ENCODE measurements around the gene LGALS3BP. TPM values are rescaled to one million over a fixed set of nuclear protein-coding genes. Genes with fewer than 3 reads are reported as not detected.
A peak's percentile ranks its signal among the peaks of the same experiment; 100 is the strongest.

Gene LGALS3BP
- total RNA-seq, 2 donors from 2014 or later, result 23.3 to 71.4 TPM

DNA sequence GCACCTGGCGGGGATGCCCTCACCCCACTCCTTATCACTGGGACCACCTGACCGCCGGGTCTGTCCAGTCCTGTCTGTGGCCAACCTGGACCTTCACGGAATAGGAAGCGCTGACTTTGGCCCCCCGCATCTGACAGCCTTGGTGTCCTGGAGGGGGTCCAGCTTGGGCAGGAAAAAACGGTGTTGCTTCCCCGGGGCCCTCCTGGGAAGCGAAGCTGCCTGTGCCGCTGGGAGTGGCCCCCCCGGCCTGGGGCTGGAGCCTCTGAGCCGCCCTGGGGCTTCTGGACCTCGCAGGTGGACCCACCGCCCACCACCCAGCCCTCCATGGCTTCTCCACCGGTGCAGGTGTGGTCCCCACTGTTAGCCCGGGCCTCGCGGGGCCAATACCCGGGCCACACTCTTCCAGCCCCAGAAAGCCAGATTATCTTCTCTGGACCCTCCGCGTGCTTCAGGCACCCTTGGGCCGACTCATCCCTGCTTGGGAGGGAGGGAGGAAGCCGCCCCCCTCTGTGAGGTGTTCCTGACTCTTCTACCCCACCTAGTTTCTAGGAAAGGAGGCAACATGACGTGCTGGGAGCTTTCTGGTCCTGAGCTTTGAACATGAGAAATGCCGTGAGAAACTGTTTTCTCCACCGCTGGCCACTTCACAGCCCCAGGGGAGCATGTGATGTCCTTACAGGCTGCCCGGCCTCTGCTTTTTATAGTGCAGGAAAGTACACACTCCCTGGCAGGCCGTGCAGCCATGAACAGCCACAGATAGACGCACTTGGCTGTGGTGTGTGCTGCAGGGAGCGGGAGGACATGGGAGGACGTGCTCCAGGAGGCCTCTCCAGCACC, 45.4 kb upstream of the LGALS3BP start:
- peak overlapping the region; percentile 85 for H3K4me3 ChIP-seq (ENCODE audit: low read length)
- Mint-ChIP-seq H3K27ac (no peak overlapping the region), H3K4me1 (peaks cover 37% of the 10 kb centered on the region), H3K4me3 (peak overlapping the region; percentile 76), H3K9me3 (no peaks in the 10 kb centered on the region), H3K36me3 (ENCODE audit: low read depth) (peaks cover 3% of the 10 kb centered on the region), H3K27me3 (ENCODE audit: insufficient read depth) (peaks cover 67% of the 10 kb centered on the region)
- peaks cover 38% of the 10 kb centered on the region for H3K27me3 ChIP-seq (ENCODE audit: control insufficient read depth, insufficient read depth, low read length, poor library complexity, severe bottlenecking)
- peaks cover 6% of the 10 kb centered on the region for H3K4me1 ChIP-seq (ENCODE audit: control insufficient read depth, insufficient read depth, low read length)
- no peaks in the 10 kb centered on the region for H3K36me3 ChIP-seq (ENCODE audit: control insufficient read depth, insufficient read depth, low read length)
- H3K9ac ChIP-seq (ENCODE audit: extremely low read depth, low read length, poor library complexity, severe bottlenecking), result no peak overlapping the region
- no peak overlapping the region for H3K27ac ChIP-seq (ENCODE audit: low read depth, low read length)
- TF ChIP-seq CTCF (conservative IDR thresholded peaks at IDR 0.05), result no peak
- 82 to 88% methylated on average over 10 to 31 of the region's 31 CpGs for WGBS, 2 experiments (ENCODE audit: insufficient coverage in 1 of 2, insufficient read length in 1 of 2)
- DNase-seq, result peak; percentile 48
- H3K9me3 ChIP-seq (ENCODE audit: control insufficient read depth, low read length), result no peaks in the 10 kb centered on the region

DNA sequence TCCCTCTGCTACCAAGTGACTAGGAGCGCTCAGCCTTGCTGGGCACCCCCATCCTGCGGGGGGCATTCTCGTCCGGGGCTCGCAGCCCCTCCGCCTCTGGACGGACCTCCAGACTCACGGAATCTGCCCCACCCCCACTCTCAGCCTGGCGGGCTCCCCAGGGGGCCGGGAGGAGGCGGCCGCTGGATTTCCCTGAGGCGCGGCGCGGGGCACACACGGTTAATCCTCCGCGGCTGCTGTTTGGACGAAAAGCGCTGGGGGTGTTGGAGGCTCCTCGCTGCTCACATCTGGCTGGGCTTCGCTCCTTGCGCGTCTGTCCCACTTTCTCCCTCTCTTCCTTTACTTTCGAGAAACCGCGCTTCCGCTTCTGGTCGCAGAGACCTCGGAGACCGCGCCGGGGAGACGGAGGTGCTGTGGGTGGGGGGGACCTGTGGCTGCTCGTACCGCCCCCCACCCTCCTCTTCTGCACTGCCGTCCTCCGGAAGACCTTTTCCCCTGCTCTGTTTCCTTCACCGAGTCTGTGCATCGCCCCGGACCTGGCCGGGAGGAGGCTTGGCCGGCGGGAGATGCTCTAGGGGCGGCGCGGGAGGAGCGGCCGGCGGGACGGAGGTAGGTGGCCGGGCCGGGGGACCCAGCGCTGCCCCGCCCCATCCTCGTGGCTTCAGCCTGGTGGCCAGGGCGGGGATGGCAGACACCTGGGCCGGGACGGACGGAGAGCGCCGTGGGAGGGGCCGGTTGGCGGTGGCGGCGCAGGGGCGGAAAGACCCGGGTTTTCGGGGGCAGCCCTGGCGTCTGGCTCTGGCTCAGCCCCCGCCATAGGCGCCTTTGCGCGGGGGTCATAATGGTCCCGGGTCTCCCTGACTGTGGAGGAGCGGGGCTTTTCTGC, 44.4 kb upstream of the LGALS3BP start, which contains the start of gene C1QTNF1:
TSS of gene C1QTNF1 (plus strand) at position 284 of the 886 bp plus-strand sequence. CDS start 19,800 bp downstream, outside the sequence.
- Histone ChIP-seq H3K4me1 (ENCODE audit: control insufficient read depth, insufficient read depth, low read length) (peaks cover 13% of the 10 kb centered on the region), H3K27me3 (ENCODE audit: control insufficient read depth, insufficient read depth, low read length, poor library complexity, severe bottlenecking) (peaks cover 38% of the 10 kb centered on the region), H3K36me3 (ENCODE audit: control insufficient read depth, insufficient read depth, low read length) (no peaks in the 10 kb centered on the region), H3K9ac (ENCODE audit: extremely low read depth, low read length, poor library complexity, severe bottlenecking) (peak within 1 kb of the TSS; percentile 30), H3K9me3 (ENCODE audit: control insufficient read depth, low read length) (no peaks in the 10 kb centered on the region), H3K4me3 (ENCODE audit: low read length) (peak within 1 kb of the TSS; percentile 85), H3K27ac (ENCODE audit: low read depth, low read length) (no peak within 1 kb of the TSS)
- H3K4me3 Mint-ChIP-seq, result peak within 1 kb of the TSS; percentile 76
- TF ChIP-seq CTCF (conservative IDR thresholded peaks at IDR 0.05), result peak; percentile 74
- peaks cover 46% of the 10 kb centered on the region for H3K4me1 Mint-ChIP-seq
- peak within 1 kb of the TSS; percentile 62 for H3K27ac Mint-ChIP-seq
- H3K36me3 Mint-ChIP-seq (ENCODE audit: low read depth), result peaks cover 3% of the 10 kb centered on the region
- peak; percentile 92 for DNase-seq
- WGBS, 2 experiments (ENCODE audit: insufficient coverage in 1 of 2, insufficient read length in 1 of 2), result 1 to 2% methylated on average over 27 to 75 of the region's 77 CpGs
- H3K27me3 Mint-ChIP-seq (ENCODE audit: insufficient read depth), result peaks cover 64% of the 10 kb centered on the region
- no peaks in the 10 kb centered on the region for H3K9me3 Mint-ChIP-seq

DNA sequence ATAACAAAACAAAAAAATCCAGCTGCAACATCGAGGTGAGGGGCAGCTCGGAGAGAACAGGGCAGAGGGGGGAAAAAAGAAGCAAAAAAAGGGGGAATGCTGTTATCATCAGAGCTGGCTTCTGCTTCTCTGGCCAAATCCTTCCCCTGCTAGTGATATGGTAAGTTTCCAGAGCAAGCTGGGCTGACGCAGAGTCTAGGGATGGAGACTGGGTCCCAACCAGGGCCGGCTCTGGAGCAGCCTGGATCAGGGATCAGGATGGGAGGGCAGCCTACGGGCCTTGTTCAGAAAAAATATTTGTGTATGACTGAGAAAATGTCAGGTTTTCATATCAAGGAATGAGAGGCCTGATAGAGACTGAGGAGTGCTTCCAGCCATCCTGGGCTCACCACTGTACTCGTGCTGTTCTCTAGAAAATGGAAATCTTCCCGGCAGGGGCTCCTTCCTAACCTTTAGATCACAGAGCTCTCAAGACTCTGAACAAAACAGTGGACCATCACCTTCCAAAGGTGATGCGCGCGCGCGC, 43.5 kb upstream of the LGALS3BP start:
- peaks cover 68% of the 10 kb centered on the region for H3K27me3 Mint-ChIP-seq (ENCODE audit: insufficient read depth)
- no peak overlapping the region for H3K9ac ChIP-seq (ENCODE audit: extremely low read depth, low read length, poor library complexity, severe bottlenecking)
- no peak for TF ChIP-seq CTCF (conservative IDR thresholded peaks at IDR 0.05)
- no peaks in the 10 kb centered on the region for H3K36me3 ChIP-seq (ENCODE audit: control insufficient read depth, insufficient read depth, low read length)
- peaks cover 38% of the 10 kb centered on the region for H3K27me3 ChIP-seq (ENCODE audit: control insufficient read depth, insufficient read depth, low read length, poor library complexity, severe bottlenecking)
- peak overlapping the region; percentile 85 for H3K4me3 ChIP-seq (ENCODE audit: low read length)
- DNase-seq, result no peak
- H3K27ac ChIP-seq (ENCODE audit: low read depth, low read length), result no peak overlapping the region
- H3K27ac Mint-ChIP-seq, result no peak overlapping the region
- peaks cover 3% of the 10 kb centered on the region for H3K36me3 Mint-ChIP-seq (ENCODE audit: low read depth)
- H3K4me3 Mint-ChIP-seq, result peak overlapping the region; percentile 76
- WGBS, 2 experiments (ENCODE audit: insufficient coverage in 1 of 2, insufficient read length in 1 of 2), result 48 to 69% methylated on average over 6 to 12 of the region's 12 CpGs
- H3K4me1 ChIP-seq (ENCODE audit: control insufficient read depth, insufficient read depth, low read length), result peaks cover 13% of the 10 kb centered on the region
- peaks cover 46% of the 10 kb centered on the region for H3K4me1 Mint-ChIP-seq
- no peaks in the 10 kb centered on the region for H3K9me3 Mint-ChIP-seq
- H3K9me3 ChIP-seq (ENCODE audit: control insufficient read depth, low read length), result no peaks in the 10 kb centered on the region
